Measurements from ENCODE around the gene SNX21. TPM values are rescaled to one million over a fixed set of nuclear protein-coding genes. Genes with fewer than 3 reads are reported as not detected.

Gene SNX21
- total and polyA plus RNA-seq, 9 of the 15 experiments (the other 6 are each of a cell fraction or from before 2014, with no cell fraction given) = 0.10 to 1.2 (median 0.42) TPM

DNA sequence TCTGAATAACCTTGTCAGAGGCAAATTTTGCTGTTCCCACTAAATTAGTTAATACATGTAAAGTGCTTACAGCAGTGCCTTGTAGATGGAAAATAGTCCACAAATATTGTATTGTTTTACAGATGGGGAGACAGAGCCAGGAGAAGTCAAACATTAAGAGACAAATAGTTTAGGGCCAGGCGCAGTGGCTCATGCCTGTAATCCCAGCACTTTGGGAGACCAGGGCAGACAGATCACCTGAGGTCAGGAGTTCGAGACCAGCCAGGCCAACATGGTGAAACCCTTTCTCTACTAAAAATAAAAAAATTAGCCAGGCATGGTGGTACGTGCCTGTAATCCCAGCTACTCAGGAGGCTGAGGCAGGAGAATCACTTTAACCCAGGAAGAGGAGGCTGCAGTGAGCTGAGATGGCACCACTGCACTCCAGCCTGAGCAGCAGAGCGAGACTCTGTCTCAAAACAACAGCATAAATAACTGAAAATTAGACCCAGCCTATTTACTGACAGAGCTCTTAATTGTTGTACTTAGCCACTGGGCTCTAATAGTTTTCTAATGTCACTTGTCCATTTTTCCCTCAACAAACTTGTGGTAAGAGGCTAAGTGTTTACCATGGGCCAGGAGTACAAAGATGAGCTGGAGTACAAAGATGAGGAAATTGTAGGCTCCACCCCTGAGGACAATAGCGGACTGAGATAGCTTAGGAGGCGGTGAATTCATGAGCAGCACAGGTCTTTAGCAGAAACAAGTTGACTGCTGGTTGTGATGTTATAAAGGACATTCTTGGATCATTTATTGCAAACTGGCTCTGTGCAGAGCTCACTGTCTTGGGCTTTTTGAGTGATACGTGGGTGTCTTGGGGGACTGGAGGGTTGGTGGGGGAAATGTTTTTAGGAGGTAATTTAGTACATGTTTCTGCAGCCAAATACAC, 30.2 kb downstream of the SNX21 start (continued):
- TF ChIP-seq, protein P1, sequence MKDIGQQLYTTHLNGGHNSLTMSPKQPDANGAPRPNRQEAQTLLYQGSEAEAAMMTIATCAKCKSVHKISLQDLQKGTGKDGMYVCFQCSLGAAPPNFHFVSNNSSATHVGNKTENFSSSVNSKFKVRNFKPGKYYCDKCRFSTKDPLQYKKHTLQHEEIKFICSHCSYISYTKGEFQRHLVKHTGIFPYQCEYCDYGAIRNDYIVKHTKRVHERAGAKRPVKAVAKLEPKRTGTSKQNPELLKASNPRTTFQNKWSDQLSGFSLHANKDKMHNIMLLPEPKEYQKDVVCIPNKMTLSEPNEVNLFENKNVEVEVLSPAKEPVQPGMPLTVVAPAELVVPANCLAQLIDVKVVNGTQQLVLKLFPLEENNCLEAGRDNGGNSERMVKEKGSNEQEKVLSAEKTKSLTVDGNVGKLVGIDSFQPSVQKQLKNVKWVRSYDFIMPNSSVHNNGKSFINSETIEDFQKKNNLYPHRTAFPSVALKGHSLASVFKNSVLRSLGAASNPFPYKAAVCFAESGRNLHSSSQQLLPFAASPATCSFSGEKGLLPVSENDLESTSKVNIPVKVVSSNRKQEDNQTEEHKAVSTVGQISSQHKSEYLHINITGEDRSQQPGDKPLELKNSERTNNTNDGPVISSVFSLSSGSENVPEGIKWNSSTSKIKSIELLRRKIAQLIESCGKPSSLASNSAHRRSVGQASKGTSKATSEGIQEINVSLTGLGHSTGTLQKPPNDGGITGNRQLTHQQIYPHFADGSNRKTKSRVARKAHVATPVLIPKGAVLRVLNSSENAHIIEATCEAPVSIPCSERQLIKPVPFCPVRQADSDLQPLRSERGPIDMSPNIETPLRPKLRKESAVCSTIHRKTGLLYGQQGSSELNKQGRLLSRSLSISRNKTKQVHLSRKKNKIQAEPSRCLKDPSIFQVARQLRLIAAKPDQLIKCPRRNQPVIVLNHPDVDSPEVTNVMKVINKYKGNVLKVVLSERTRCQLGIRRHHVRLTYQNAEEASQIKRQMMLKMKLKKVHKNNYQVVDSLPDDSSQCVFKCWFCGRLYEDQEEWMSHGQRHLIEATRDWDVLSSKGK (CRISPR knock-in tag; IDR thresholded peaks at IDR 0.05) = no peak
- TF ChIP-seq SLC30A9 (CRISPR knock-in tag; IDR thresholded peaks at IDR 0.05) (no peak), CBFB (CRISPR knock-in tag; IDR thresholded peaks at IDR 0.05) (no peak)

GRCh38 chr20:45866454-45866853, 32.9 kb downstream of the SNX21 start:
- in situ Hi-C loops (cut with MboI) (no loop called here), intact Hi-C loops (cut with micrococcal nuclease) (no loop called here)
- H3K9me1 ChIP-seq (ENCODE audit: control insufficient read depth, insufficient read depth, low read length) = no peaks in the 10 kb centered on the region
- no peaks in the 10 kb centered on the region for H3K9me3 ChIP-seq (replicated peaks; ENCODE audit: control insufficient read depth, insufficient read depth, low read depth, low read length)
- ATAC-seq = no peak
- no peak overlapping the region for H3K27ac ChIP-seq (ENCODE audit: extremely low read depth, low read depth, low read length)
- no peaks in the 10 kb centered on the region for H3K79me2 ChIP-seq (ENCODE audit: control insufficient read depth, insufficient read depth, low read length)
- TF ChIP-seq RBBP5 (IDR thresholded peaks at IDR 0.05; ENCODE audit: borderline replicate concordance, insufficient read depth, low read length, poor library complexity, severe bottlenecking) = no peak
- TF ChIP-seq ZNF121 (CRISPR knock-in tag; conservative IDR thresholded peaks at IDR 0.05) = peak; percentile 66
- H3K36me3 ChIP-seq (ENCODE audit: control insufficient read depth, insufficient read depth, low read length) = no peaks in the 10 kb centered on the region
- POLR2A ChIA-PET = interaction anchor here (1.3 kb wide), 1 partner anchor 19 kb away, joined by 3 read pairs; no protein-coding TSS in a partner anchor
- no peaks in the 10 kb centered on the region for H4K20me1 ChIP-seq (replicated peaks; ENCODE audit: control insufficient read depth, insufficient read depth, low read length)
- H3K4me1 ChIP-seq (replicated peaks in 1 of 2; ENCODE audit: control insufficient read depth in 2 of 2, insufficient read depth in 2 of 2, low read length in 2 of 2) = no peaks in the 10 kb centered on the region; a peak in 1 of 5 replicates
- H2AFZ ChIP-seq (ENCODE audit: low read depth, low read length) = no peak overlapping the region
- CTCF ChIA-PET (ENCODE audit: low intra/inter-chr PET ratio) = no interaction called here
- H3K27me3 ChIP-seq (ENCODE audit: control insufficient read depth in 2 of 2, insufficient read depth in 2 of 2, low read length in 2 of 2) = no peaks in the 10 kb centered on the region
- H3K4me3 ChIP-seq = no peak overlapping the region
- H3K4me2 ChIP-seq (ENCODE audit: insufficient read depth, low read length) = no peak overlapping the region
- BruUV-seq (replicated peaks) = no TSS peak
- no peak overlapping the region for H3K9ac ChIP-seq (ENCODE audit: insufficient read depth in 1 of 2, low read depth in 2 of 2, low read length in 2 of 2)
- FAIRE-seq = no peak
- DNase-seq (ENCODE audit: extremely low read depth in 1 of 4, low spot score in 3 of 4) = no peak
- WGBS (ENCODE audit: insufficient coverage, low coverage, missing lambda C conversion rate) = 80% methylated on average over 5 of the region's 5 CpGs
